Karpas-422 (cell line): ENCODE results near the gene TRIM56. TPM values are rescaled to one million over a fixed set of nuclear protein-coding genes. Genes with fewer than 3 reads are reported as not detected.

ENCODE experiments used
- DNase-seq: peaks from one replicate; pipeline ENCODE4 v3.0.0-alpha.2; 2015
- H2AFZ ChIP-seq: fragments of 200-600 bp; sonication (generic); 2 replicates; pipeline ENCODE4 v1.6.1; 2014; ENCODE audit warnings: antibody characterized with exemption, low read length, mixed read lengths
- H3K27ac ChIP-seq: fragments of 200-600 bp; sonication (generic); 2 replicates; pipeline ENCODE4 v1.5.1; 2014; ENCODE audit warnings: mild to moderate bottlenecking, low read length, moderate library complexity
- H3K27me3 ChIP-seq: fragments of 200-600 bp; sonication (generic); 2 replicates; pipeline ENCODE4 v1.6.1; 2014; ENCODE audit warnings: low read length, mixed read lengths
- H3K36me3 ChIP-seq: fragments of 200-600 bp; sonication (generic); 2 replicates; pipeline ENCODE4 v1.6.1; 2014; ENCODE audit warnings: low read length, mixed read lengths; ENCODE audit not compliant: insufficient read depth
- H3K4me1 ChIP-seq: fragments of 200-600 bp; sonication (generic); 2 replicates; pipeline ENCODE4 v1.6.1; 2014; ENCODE audit warnings: mild to moderate bottlenecking, low read length, mixed read lengths
- H3K4me2 ChIP-seq: fragments of 200-600 bp; sonication (generic); 2 replicates; pipeline ENCODE4 v1.6.1; 2014; ENCODE audit warnings: low read length, low read depth, mild to moderate bottlenecking; ENCODE audit not compliant: poor library complexity, severe bottlenecking
- H3K4me3 ChIP-seq: fragments of 200-600 bp; sonication (generic); 2 replicates; pipeline ENCODE4 v1.5.1; 2014; ENCODE audit warnings: mild to moderate bottlenecking, antibody characterized with exemption, low read length, mixed read lengths
- H3K79me2 ChIP-seq: fragments of 200-600 bp; sonication (generic); 2 replicates; pipeline ENCODE4 v1.6.1; 2014; ENCODE audit warnings: mild to moderate bottlenecking, low read length, mixed read lengths
- H3K9ac ChIP-seq: fragments of 200-600 bp; sonication (generic); 2 replicates; pipeline ENCODE4 v1.6.0; 2014; ENCODE audit warnings: low read length
- H3K9me2 ChIP-seq: fragments of 200-600 bp; sonication (generic), shearing (Covaris generic); replicated peaks from 2 replicates; pipeline ENCODE4 v1.6.0; 2014; ENCODE audit warnings: mild to moderate bottlenecking, low read length, moderate library complexity; ENCODE audit not compliant: insufficient read depth
- H3K9me3 ChIP-seq: fragments of 300-700, 200-600 bp; sonication (generic); 2 replicates; pipeline ENCODE4 v1.6.1; 2014; ENCODE audit warnings: low read length, mixed read lengths
- H4K20me1 ChIP-seq: fragments of 200-600 bp; sonication (generic); 2 replicates; pipeline ENCODE4 v1.6.1; 2014; ENCODE audit warnings: mild to moderate bottlenecking, antibody characterized with exemption, low read length, low read depth; ENCODE audit not compliant: insufficient read depth
- total RNA-seq: library from RNA; depleted of rRNA; stranded (reverse); fragments of >200 nt; shearing (Covaris generic); gene quantifications from 2 replicates; pipeline ENCODE4 v1.2.3, GENCODE V29; 2014; ENCODE audit warnings: low replicate concordance

The TRIM56 gene
- total RNA-seq, 1 experiment from 2014 or later: 8.1 TPM

DNA sequence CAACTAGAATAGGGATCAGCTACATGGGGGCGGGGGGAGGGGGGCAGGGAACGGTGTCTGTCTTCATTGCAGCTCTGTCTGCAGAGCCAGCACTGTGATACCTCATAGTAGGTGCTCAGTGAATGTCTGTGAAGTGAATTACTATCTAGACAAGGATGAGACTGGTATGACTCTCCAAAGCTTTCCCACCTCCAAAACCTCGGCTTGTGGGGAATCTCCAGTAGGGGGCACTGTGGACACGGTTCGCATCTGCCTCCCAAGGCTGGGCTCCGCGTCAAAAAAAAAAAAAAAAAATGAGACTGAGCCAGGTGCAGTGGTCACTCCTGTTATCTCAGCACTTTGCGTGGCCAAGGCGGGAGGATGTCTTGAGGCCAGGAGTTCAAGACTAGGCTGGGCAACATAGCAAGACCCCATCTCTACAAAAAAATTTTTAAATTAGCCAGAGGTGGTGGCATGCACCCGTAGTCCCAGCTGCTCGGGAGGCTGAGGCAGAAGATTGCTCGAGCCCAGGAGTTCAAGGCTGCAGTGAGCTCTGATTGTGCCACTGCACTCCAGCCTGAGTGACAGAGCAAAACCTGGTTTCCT, 9.6 kb downstream of the TRIM56 start:
- DNase-seq: peak; percentile 51
- no peak overlapping the region for H3K4me2 ChIP-seq
- H3K79me2 ChIP-seq: no peaks in the 10 kb centered on the region
- no peaks in the 10 kb centered on the region for H4K20me1 ChIP-seq
- H3K36me3 ChIP-seq: no peaks in the 10 kb centered on the region
- H3K9me2 ChIP-seq: no peaks in the 10 kb centered on the region
- no peak overlapping the region for H3K4me3 ChIP-seq
- H3K9me3 ChIP-seq: no peaks in the 10 kb centered on the region
- H3K9ac ChIP-seq: no peak overlapping the region
- H3K27ac ChIP-seq: no peak overlapping the region
- H3K27me3 ChIP-seq: no peaks in the 10 kb centered on the region
- no peaks in the 10 kb centered on the region for H3K4me1 ChIP-seq
- H2AFZ ChIP-seq: no peak overlapping the region

DNA sequence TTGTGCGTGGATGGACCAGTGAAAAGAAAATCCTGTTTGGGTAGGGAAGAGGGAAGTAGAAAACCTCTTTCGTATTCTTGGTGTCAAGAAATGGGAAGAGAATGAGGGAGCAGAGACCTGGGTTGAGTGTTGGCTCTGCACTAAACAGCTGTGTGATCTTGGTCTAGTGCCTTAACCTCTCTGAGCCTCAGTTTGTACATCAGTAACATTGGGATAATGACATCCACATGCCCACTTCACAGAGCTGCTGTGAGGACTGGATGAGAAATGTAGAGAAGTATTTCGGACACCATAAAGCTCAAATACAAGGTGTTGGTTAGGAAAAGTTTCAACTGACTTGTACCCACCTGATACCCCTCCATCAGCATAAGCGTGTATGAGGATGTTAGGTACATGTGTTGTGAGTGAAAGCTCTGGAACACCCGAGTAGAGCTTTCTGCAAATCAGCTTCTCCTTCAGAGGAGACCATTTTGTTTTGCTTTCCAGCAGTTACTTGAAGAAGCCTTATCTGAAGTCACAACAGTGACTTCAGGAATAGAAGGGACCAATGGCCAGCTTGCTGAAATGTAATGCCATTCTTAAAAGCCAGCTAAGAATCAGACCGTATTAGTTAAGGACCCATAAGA, 11.2 kb downstream of the TRIM56 start:
- Histone ChIP-seq H3K27ac (no peak overlapping the region), H4K20me1 (no peaks in the 10 kb centered on the region), H3K9ac (no peak overlapping the region), H3K4me2 (no peak overlapping the region), H3K79me2 (no peaks in the 10 kb centered on the region), H3K9me3 (no peaks in the 10 kb centered on the region), H3K27me3 (no peaks in the 10 kb centered on the region), H3K9me2 (no peaks in the 10 kb centered on the region), H3K36me3 (no peaks in the 10 kb centered on the region), H3K4me3 (no peak overlapping the region), H2AFZ (no peak overlapping the region), H3K4me1 (no peaks in the 10 kb centered on the region)
- no peak for DNase-seq

DNA sequence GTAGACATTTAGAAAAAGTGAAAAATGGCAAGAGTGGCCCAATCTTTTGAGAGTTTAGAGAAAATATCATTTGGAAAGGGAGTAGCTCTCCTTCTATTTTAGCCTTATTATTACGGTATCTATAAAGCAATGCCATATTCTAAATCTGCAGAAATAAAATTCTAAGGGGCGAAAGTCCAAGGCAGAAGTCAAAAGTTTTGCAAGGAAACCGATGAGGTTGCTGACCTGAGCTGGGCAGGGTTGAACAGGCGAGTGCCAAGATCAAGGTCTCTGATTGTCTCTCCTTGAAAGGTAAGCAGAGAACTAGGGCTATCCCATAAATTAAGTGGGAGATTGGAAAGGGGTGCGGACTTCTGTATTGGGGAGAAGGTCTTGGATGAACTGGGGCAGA, 11.7 kb downstream of the TRIM56 start:
- H3K4me2 ChIP-seq: no peak overlapping the region

DNA sequence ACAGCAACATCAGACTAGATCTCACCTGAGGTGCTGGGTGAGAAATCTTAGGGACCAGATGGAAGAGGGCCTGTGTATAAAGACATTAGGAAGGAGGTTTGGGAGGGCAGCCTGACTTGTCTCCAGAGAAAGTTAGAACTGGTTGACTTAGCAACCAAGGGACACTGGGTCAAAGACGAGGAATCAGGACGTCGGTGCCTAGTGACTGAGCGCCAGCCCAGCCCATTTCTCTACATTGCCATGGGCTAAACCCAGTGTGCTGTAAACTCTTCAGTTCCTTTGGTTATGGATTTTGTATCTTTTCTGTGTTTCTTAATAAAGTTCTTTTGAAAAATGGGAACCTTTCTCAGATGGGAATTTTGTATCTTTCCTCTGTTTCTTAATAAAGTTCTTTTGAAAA, 12.3 kb downstream of the TRIM56 start:
- Histone ChIP-seq H3K4me1 (no peaks in the 10 kb centered on the region), H3K27me3 (no peaks in the 10 kb centered on the region), H3K4me3 (no peak overlapping the region), H4K20me1 (no peaks in the 10 kb centered on the region), H3K79me2 (no peaks in the 10 kb centered on the region), H3K36me3 (no peaks in the 10 kb centered on the region), H3K9me3 (no peaks in the 10 kb centered on the region), H3K27ac (no peak overlapping the region), H3K4me2 (no peak overlapping the region), H2AFZ (no peak overlapping the region), H3K9me2 (no peaks in the 10 kb centered on the region), H3K9ac (no peak overlapping the region)
- DNase-seq: no peak

More for the DNA sequence above, 11.7 kb downstream of the TRIM56 start:
- Histone ChIP-seq H4K20me1 (no peaks in the 10 kb centered on the region), H3K9me3 (no peaks in the 10 kb centered on the region), H3K4me3 (no peak overlapping the region), H3K9me2 (no peaks in the 10 kb centered on the region), H3K9ac (no peak overlapping the region), H3K27me3 (no peaks in the 10 kb centered on the region), H3K27ac (no peak overlapping the region), H3K79me2 (no peaks in the 10 kb centered on the region), H3K36me3 (no peaks in the 10 kb centered on the region), H3K4me1 (no peaks in the 10 kb centered on the region), H2AFZ (no peak overlapping the region)
- DNase-seq: no peak

DNA sequence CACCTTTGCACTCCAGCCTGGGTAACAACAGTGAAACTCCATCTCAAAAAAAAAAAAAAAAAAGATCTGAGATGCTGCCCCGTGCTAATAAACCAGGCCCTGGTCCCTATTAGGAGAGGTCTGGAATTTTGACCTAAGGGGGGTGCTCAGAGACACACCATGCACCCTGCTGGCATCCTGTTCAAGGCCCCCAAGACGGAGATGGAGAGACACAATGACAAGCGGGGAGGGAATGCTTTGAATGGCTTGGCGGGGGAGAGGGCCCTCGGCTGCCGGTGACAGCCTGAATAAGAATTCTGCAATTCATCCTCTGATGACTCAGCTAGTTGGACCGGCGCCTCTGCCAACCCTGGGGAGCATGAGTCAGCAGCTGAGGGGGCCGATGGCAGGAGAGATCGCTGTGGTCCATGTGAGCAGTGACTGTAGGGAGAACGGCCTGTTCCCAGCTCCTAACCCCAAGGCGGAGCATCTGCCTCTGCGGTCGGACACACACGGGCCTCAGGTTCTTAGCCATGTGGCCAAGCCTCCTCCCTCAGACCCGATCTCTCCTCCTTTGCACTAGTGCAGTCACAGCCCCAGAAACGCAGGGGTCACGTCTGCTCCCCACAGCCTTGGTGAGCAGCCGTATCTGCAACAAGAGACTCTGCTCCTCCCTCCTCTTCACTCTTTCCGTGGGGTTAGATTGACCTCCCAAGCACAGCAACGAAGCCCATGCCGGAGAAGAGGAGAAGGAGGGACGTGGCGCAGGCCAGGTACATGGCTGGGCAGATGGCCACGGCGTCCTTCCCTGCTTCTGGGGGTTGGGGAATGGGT, 14.9 kb downstream of the TRIM56 start:
- no peak overlapping the region for H2AFZ ChIP-seq

DNA sequence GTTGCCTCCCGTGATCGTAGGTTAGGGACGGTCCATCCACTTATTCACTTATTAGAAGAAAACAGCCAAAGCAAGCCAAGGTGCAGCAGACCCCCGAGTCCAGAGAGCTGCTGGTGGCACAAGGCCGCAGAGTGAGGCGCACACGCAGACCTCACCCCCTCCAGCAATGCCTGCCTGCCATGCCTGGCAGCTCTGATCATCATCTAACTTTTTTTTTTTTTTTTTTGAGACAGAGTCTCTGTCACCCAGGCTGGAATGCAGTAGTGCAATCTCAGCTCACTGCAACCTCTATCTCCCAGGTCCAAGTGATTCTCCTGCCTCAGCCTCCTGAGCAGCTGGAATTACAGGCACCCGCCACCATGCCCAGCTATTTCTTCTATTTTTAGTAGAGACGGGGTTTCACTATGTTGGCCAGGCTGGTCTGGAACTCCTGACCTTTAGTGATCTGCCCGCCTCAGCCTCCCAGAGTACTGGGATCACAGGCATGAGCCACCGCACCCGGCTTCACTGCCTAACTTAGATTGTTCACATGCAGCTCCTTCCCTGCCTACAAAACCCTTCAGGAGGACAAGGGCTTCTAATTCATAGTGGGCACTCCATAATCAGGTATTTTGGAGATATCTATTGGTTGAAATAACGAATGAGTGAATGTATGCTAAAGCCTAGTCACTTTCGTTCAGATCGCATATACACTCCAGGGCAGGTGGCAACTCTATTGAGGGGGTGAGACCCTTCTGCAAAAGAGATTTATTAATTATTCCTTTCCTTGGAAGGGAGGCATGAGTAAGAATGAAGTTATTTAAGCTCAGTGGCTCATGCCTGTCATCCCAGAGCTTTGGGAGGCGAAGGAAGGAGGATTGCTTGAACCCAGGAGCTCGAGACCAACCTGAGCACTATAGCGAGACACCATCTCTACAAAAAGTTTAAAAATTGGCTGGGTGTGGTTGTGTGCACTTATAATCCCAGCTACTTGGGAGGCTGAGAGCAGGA, 15.9 kb downstream of the TRIM56 start:
- no peak overlapping the region for H3K4me2 ChIP-seq
- no peak overlapping the region for H2AFZ ChIP-seq
- no peaks in the 10 kb centered on the region for H3K36me3 ChIP-seq
- no peak for DNase-seq
- H3K9me2 ChIP-seq: no peaks in the 10 kb centered on the region
- no peak overlapping the region for H3K27ac ChIP-seq
- no peak overlapping the region for H3K4me3 ChIP-seq
- no peaks in the 10 kb centered on the region for H3K79me2 ChIP-seq
- H3K9me3 ChIP-seq: no peaks in the 10 kb centered on the region
- no peak overlapping the region for H3K9ac ChIP-seq
- no peaks in the 10 kb centered on the region for H3K4me1 ChIP-seq
- H4K20me1 ChIP-seq: no peaks in the 10 kb centered on the region
- no peaks in the 10 kb centered on the region for H3K27me3 ChIP-seq

More for the DNA sequence above, 14.9 kb downstream of the TRIM56 start:
- no peak overlapping the region for H3K4me2 ChIP-seq
- no peaks in the 10 kb centered on the region for H4K20me1 ChIP-seq
- no peaks in the 10 kb centered on the region for H3K79me2 ChIP-seq
- H3K4me3 ChIP-seq: no peak overlapping the region
- H3K9me3 ChIP-seq: no peaks in the 10 kb centered on the region
- no peak overlapping the region for H3K27ac ChIP-seq
- H3K9ac ChIP-seq: no peak overlapping the region
- H3K9me2 ChIP-seq: no peaks in the 10 kb centered on the region
- peak; percentile 59 for DNase-seq
- H3K27me3 ChIP-seq: no peaks in the 10 kb centered on the region
- H3K36me3 ChIP-seq: no peaks in the 10 kb centered on the region
- no peaks in the 10 kb centered on the region for H3K4me1 ChIP-seq

DNA sequence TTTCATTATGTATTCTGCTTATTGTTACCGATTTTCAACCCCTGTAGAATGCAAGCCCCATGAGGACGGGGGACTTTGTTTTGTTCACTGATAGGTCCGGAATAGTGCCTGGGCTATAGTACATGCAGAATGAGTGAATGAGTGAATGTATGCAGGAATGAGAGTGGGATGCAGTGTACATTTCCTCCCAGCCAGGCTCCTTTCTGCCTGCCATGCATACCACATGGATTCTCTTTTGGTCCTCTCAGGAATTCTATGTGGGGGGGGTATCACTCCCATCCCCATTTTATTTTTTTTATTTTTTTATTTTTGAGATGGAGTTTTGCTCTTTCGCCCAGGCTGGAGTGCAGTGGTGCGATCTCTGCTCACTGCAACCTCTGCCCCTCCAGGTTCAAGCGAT, 16.7 kb downstream of the TRIM56 start:
- H3K27me3 ChIP-seq: no peaks in the 10 kb centered on the region
- no peak overlapping the region for H3K27ac ChIP-seq
- H3K4me2 ChIP-seq: no peak overlapping the region

More for the DNA sequence above, 16.7 kb downstream of the TRIM56 start:
- Histone ChIP-seq H3K36me3 (no peaks in the 10 kb centered on the region), H4K20me1 (no peaks in the 10 kb centered on the region), H3K9me3 (no peaks in the 10 kb centered on the region), H3K4me1 (no peaks in the 10 kb centered on the region), H3K4me3 (no peak overlapping the region), H3K9ac (no peak overlapping the region), H3K79me2 (no peaks in the 10 kb centered on the region), H2AFZ (no peak overlapping the region), H3K9me2 (no peaks in the 10 kb centered on the region)
- no peak for DNase-seq
